ENCODE measurements around the gene LGI4. TPM values are rescaled to one million over a fixed set of nuclear protein-coding genes. Genes with fewer than 3 reads are reported as not detected.

The LGI4 gene
- total RNA-seq, 1 experiment from 2014 or later, result 0.32 TPM

- Histone ChIP-seq H3K36me3 (ENCODE audit: control insufficient read depth in 1 of 2, insufficient read depth in 2 of 2, low read length in 2 of 2) (no peaks in the 10 kb centered on the region), H3K4me2 (ENCODE audit: low read length) (no peak overlapping the region), H3K9me3 (ENCODE audit: control insufficient read depth in 1 of 2, insufficient read depth in 1 of 2, low read depth in 1 of 2, low read length in 2 of 2) (no peaks in the 10 kb centered on the region), H3K9ac (ENCODE audit: low read length) (no peak overlapping the region), H3K79me2 (ENCODE audit: insufficient read depth, low read length) (no peaks in the 10 kb centered on the region), H3K27ac (ENCODE audit: low read depth, low read length) (no peak overlapping the region), H2AFZ (ENCODE audit: low read depth, low read length, poor library complexity, severe bottlenecking) (no peak overlapping the region), H3K9me2 (ENCODE audit: insufficient read depth) (no peaks in the 10 kb centered on the region), H4K20me1 (ENCODE audit: insufficient read depth) (no peaks in the 10 kb centered on the region), H3K4me3 (replicated peaks in 1 of 2; ENCODE audit: low read depth in 1 of 2, low read length in 2 of 2) (no peak overlapping the region), H3K4me1 (ENCODE audit: control insufficient read depth in 1 of 2, insufficient read depth in 2 of 2, low read length in 2 of 2) (peaks cover 28 to 55% of the 10 kb centered on the region in 2 experiments), H3K27me3 (ENCODE audit: insufficient read depth, low read length) (no peaks in the 10 kb centered on the region)
- ChIA-PET RAD21 (ENCODE audit: low non-redundant PET in 1 of 2, low total read pairs in 2 of 2, uncharacterized antibody in 2 of 2, unreplicated experiment in 2 of 2) (no interaction called here), POLR2A (no interaction called here), CTCF (interaction anchor here (1.5 kb wide), 1 partner anchor 8 kb away, joined by 4 read pairs; no protein-coding TSS in a partner anchor)
- intact Hi-C loops (cut with micrococcal nuclease), result no loop called here
- ATAC-seq (no peak), DNase-seq (ENCODE audit: low read depth, low spot score) (no peak)
- no peak for TF ChIP-seq ZFX (IDR thresholded peaks at IDR 0.05)
- TF ChIP-seq SRF (IDR thresholded peaks at IDR 0.05; ENCODE audit: low read depth), result no peak
- no peak for TF ChIP-seq EGR1 (IDR thresholded peaks at IDR 0.05; ENCODE audit: low read depth)
- TF ChIP-seq ELF1 (IDR thresholded peaks at IDR 0.05; ENCODE audit: borderline replicate concordance, low read depth), result no peak
- TF ChIP-seq TCF7L2 (IDR thresholded peaks at IDR 0.05; ENCODE audit: borderline replicate concordance, extremely low read depth, insufficient read depth, insufficient read length), result no peak
- TF ChIP-seq POLR2A (IDR thresholded peaks at IDR 0.05; ENCODE audit: borderline replicate concordance, extremely low read depth, insufficient read depth, insufficient read length), result no peak
- no peak for TF ChIP-seq EZH2phosphoT487 (IDR thresholded peaks at IDR 0.05; ENCODE audit: borderline replicate concordance)
- no peak for TF ChIP-seq POLR2AphosphoS5 (IDR thresholded peaks at IDR 0.05; ENCODE audit: low read depth, low read length)
- TF ChIP-seq CBX3 (IDR thresholded peaks at IDR 0.05; ENCODE audit: low read depth), result no peak
- TF ChIP-seq EZH2 (IDR thresholded peaks at IDR 0.05), result no peak
- TF ChIP-seq YY1 (IDR thresholded peaks at IDR 0.05; ENCODE audit: extremely low read depth, insufficient replicate concordance, low read depth, low read length), result no peak
- no peak for TF ChIP-seq CTCF (IDR thresholded peaks at IDR 0.05 in 2 of 3, conservative IDR thresholded peaks at IDR 0.05 in 1 of 3; ENCODE audit: borderline replicate concordance in 1 of 3, insufficient read depth in 1 of 3, low read depth in 2 of 3, low read length in 2 of 3)
- no peak for TF ChIP-seq FOSL1 (IDR thresholded peaks at IDR 0.05; ENCODE audit: low read depth)
- no TSS peak for BruUV-seq (replicated peaks)
These were observed 15.8 kb downstream of the LGI4 start for GRCh38 chr19:35119091-35119490.
